ENCODE results near the gene OR1J2.

The OR1J2 gene

DNA sequence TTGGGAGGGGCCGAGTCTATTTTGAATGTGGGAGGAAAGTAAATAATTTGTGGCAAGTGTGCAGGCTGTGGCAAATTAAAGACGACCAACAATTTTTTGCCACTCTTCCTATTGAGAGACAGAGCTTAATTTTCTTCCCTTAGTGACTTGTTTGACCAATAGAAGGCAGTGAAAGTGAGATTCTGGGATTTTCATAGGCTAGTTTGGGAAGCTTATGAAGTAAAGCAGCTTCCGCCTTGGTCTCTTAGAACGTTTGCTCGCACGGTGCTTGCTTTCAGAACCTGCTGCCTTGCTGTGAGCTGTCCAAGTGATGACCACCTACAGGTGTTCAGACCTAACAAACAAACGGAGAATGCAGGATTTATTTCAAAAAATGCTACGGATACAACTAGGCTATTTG, 35.6 kb downstream of the OR1J2 start:
- DNase-seq, result no peak

DNA sequence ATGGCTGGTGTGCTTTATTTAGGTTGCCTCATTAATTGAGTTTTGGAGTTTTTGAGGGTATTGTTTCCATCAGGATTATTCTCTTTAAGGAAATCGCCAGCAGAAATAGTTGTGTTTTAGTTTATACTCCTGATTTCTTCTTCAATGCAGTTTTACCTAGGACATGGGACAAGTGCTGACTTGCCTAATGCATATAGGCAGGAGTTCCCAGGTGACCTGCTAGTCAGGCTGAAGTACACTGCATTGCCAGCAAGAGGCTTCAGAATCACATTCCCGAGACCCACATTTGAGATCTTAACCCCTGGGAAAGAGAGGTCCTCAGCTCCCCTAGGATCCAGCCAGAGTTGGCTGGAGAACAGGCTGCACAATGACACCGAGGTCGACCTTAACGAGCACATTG, 40.8 kb downstream of the OR1J2 start:
- DNase-seq, result no peak

DNA sequence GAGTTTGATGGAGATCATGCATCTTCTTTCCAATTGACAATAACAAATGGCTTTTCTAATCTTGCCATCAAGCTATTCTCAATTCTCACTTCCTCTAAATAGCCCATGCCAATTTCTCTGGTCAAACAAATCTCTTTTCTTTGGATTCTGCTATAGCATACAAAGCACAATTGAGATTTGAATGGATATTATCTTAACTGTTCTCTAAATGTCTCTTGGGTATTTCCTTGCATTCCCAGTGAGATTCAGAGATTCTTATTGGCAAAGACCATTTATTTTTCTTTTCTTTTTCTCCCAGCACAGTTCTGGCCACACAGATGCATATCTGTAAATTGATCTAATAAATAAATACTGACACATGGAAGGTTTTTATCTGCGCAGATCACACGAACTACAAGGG, 42.2 kb downstream of the OR1J2 start, which contains the start of gene OR1N2:
Gene OR1N2 (plus strand): TSS at position 301 of the 400 bp plus-strand sequence. CDS start 100 bp downstream, outside the sequence.
- DNase-seq, result no peak

Data from nucleus accumbens (tissue), 56 donors.